Muscle of leg (tissue), 11 donors: ENCODE measurements around the gene TIGD3. TPM values are rescaled to one million over a fixed set of nuclear protein-coding genes. Genes with fewer than 3 reads are reported as not detected.
A peak's percentile ranks its signal among the peaks of the same experiment; 100 is the strongest.

ENCODE experiments used
- DNase-seq: peaks from one replicate; pipeline ENCODE4 v3.0.0; 2013
- H3K27ac ChIP-seq: one replicate; pipeline ENCODE4 v1.5.1; 2013; ENCODE audit warnings: mild to moderate bottlenecking, low read length, control low read depth
- H3K27me3 ChIP-seq: one replicate; pipeline ENCODE4 v1.6.1; 2013; ENCODE audit warnings: low read length; ENCODE audit not compliant: control insufficient read depth, insufficient read depth
- H3K36me3 ChIP-seq: one replicate; pipeline ENCODE4 v1.6.1; 2013; ENCODE audit warnings: low read length; ENCODE audit not compliant: control insufficient read depth, insufficient read depth
- H3K4me1 ChIP-seq: one replicate; pipeline ENCODE4 v1.6.1; 2013; ENCODE audit warnings: low read length; ENCODE audit not compliant: control insufficient read depth, insufficient read depth
- H3K4me3 ChIP-seq: one replicate; pipeline ENCODE4 v1.5.1; 2013; ENCODE audit warnings: low read length, control low read depth
- H3K9me3 ChIP-seq: replicated peaks from 2 replicates; pipeline ENCODE4 v1.6.1; 2013; ENCODE audit warnings: low read depth, low read length; ENCODE audit not compliant: control insufficient read depth
- WGBS: methylation state at CpG from one replicate; pipeline ENCODE4 v1.1.5; 2013; ENCODE audit warnings: missing lambda C conversion rate; ENCODE audit not compliant: insufficient coverage; 5-methylcytosine and 5-hydroxymethylcytosine counted together
- polyA plus RNA-seq, 8 donors: library from polyadenylated mRNA; unstranded; fragments of 120-200 nt; gene quantifications; one replicate each; pipeline versions ENCODE4 v1.2.1 to v1.2.3, GENCODE V29; 2013; ENCODE audit warnings: inconsistent platforms in 1 of 8, low replicate concordance in 1 of 8; ENCODE audit not compliant: insufficient read length in 8 of 8, insufficient read depth in 1 of 8
- total RNA-seq: library from RNA; stranded (reverse); fragments of 120-200 nt; gene quantifications from one replicate; pipeline ENCODE4 v1.2.4, GENCODE V29; 2013

TIGD3 gene
- total and polyA plus RNA-seq, 9 donors = 0.12 to 0.32 (median 0.21) TPM

DNA sequence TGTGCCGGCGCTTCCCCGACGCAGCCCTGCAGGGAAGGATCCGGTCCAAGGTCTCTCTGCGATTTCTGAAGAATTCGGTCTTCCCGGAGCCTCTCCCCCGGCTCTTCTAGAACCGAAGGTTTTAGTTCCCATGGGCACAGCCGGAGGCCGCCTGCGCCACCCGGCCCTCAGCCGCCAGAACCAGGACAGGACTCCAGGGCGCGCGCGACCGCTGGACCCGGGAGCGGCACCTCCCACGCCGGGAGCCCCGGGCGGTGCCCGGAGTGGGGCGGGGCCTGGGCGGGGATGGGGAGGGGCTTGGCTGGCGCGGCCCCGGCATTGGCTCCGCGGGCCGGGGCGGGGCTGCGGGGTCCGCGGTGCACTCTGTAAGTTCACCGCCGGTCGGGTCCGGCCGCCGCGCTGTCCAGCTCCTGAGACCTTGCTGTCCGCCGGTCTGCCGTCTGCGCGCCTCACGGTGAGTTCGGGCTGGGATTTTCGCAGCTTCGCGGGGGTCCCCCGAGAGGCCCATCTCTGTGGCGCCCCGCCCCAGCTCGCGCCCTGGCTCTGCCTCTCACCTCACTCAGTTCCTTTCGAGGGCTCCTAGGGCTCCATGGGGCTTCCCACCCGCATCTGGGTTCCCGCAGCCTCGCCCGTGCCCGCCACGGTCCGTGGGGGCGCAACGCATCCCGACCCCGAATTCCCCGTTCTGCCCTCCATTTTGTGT, 39.9 kb upstream of the TIGD3 start, which contains the start of gene CDC42EP2:
CDC42EP2 (plus strand) TSS at position 366 of the 703 bp plus-strand sequence. CDS start 6,033 bp downstream, outside the sequence.
- Histone ChIP-seq H3K4me1 (peaks cover 74% of the 10 kb centered on the region), H3K36me3 (peaks cover 12% of the 10 kb centered on the region), H3K27ac (peak within 1 kb of the TSS; percentile 96), H3K27me3 (no peaks in the 10 kb centered on the region), H3K4me3 (peak within 1 kb of the TSS; percentile 98), H3K9me3 (no peaks in the 10 kb centered on the region)
- DNase-seq = peak; percentile 94
- under 1% methylated on average over 74 of the region's 74 CpGs for WGBS

- peaks cover 18% of the 10 kb centered on the region for H3K36me3 ChIP-seq
- no peaks in the 10 kb centered on the region for H3K9me3 ChIP-seq
- H3K27ac ChIP-seq = peak overlapping the region; percentile 96
- H3K4me3 ChIP-seq = peak overlapping the region; percentile 98
- peaks cover 71% of the 10 kb centered on the region for H3K4me1 ChIP-seq
- 1% methylated on average over 46 of the region's 59 CpGs for WGBS
- DNase-seq = peak; percentile 90
- no peaks in the 10 kb centered on the region for H3K27me3 ChIP-seq
These were observed 39.2 kb upstream of the TIGD3 start for GRCh38 chr11:65315204-65315865.

DNA sequence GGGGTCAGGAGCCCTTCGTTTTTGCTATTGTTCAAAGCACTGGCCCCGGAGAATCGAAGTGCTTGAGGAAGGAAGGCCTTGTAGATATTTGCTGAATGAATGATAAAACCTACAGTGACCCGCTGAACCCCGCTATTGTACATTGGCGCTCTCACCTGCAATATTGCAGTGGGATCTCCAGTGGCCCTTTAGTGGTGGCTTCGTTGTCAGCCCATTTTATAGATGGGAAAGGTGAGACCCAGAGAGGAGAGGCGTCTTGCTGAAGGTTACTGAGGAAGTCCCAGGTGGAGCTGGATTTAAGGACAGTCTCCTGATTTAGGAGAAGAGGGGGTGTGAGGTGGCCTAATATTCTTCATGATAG, 38.7 kb upstream of the TIGD3 start:
- Histone ChIP-seq H3K9me3 (no peaks in the 10 kb centered on the region), H3K36me3 (peaks cover 23% of the 10 kb centered on the region), H3K27ac (peak overlapping the region; percentile 96), H3K27me3 (no peaks in the 10 kb centered on the region), H3K4me1 (peaks cover 69% of the 10 kb centered on the region), H3K4me3 (peak overlapping the region; percentile 98)
- DNase-seq = no peak
- WGBS = 9% methylated on average over 8 of the region's 8 CpGs

DNA sequence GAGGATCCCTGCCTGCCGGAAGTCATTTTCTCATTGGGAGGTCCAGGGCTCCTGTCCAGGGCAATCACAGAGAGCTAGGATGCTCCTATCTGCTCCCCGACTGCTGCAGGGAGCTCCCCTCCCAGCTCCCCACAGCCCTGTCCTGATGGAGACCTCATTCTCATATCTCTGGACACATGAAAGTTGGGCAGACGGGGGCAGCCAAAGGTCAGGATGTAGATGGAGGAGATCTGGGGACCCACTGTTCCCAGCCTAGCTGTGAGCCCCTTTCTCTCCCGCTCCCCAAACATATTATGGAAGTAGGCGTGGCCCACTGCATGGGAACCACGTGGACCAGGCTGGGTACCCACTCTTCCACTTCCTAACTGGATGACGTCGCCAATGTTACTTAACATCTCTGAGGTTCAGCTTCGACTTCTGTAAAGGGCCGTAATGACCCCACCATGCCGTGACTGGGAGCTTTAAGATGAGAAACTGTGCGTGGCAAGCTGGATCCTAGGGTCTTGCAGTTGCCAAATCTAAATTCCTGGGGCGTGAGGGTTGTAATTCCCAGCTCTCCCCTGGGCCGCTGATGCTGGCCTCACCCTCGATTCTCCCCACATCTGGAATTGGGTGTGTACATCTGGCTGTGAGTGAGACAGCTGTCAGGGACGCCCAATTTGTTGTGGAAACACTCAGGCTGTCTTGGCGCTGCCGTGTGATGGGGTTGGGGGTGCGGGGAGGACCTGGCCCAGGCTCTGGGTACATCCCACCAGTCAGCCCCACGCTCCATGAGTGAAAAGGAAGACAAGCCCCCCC, 38.1 kb upstream of the TIGD3 start:
- Histone ChIP-seq H3K27me3 (no peaks in the 10 kb centered on the region), H3K4me1 (peaks cover 69% of the 10 kb centered on the region), H3K27ac (peak overlapping the region; percentile 96), H3K4me3 (peak overlapping the region; percentile 98), H3K36me3 (peaks cover 28% of the 10 kb centered on the region), H3K9me3 (no peaks in the 10 kb centered on the region)
- 3% methylated on average over 5 of the region's 20 CpGs for WGBS
- DNase-seq = peak; percentile 97

GRCh38 chr11:65317025-65317786, 37.3 kb upstream of the TIGD3 start:
- H3K27me3 ChIP-seq = no peaks in the 10 kb centered on the region
- H3K4me3 ChIP-seq = peak overlapping the region; percentile 98
- peak overlapping the region; percentile 96 for H3K27ac ChIP-seq
- H3K36me3 ChIP-seq = peaks cover 36% of the 10 kb centered on the region
- no peaks in the 10 kb centered on the region for H3K9me3 ChIP-seq
- H3K4me1 ChIP-seq = peaks cover 71% of the 10 kb centered on the region
- peak; percentile 96 for DNase-seq
- 0% methylated on average over 2 of the region's 13 CpGs for WGBS

DNA sequence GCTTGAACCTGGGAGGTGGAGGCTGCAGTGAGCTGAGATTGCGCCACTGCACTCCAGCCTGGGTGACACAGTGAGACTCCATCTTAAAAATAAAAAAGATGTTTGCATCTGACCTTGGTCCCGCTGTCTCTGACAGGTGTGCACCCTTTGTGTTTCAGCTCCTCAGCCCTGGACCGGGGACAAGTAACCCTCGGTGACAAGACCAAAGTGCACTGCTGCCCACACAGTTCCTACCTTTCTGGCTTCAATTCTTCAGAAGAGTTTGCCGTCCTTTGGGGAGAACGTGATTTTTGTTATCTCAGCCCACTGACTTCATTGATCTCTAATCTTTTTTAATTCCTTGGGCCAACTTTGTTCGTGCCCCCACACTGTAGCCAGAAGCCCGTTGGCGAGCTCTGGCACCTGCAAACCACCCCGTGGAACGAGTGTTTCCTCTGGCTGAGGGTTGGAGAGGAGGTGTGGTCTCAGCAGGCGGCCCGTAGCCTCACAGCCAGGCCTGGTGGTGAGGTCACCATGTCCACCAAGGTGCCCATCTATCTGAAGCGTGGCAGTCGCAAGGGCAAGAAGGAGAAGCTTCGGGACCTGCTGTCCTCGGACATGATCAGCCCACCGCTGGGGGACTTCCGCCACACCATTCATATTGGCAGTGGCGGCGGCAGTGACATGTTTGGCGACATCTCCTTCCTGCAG, 34.0 kb upstream of the TIGD3 start:
- Histone ChIP-seq H3K9me3 (no peaks in the 10 kb centered on the region), H3K27me3 (no peaks in the 10 kb centered on the region), H3K27ac (no peak overlapping the region), H3K4me1 (peaks cover 58% of the 10 kb centered on the region), H3K36me3 (peaks cover 42% of the 10 kb centered on the region), H3K4me3 (no peak overlapping the region)
- 82% methylated on average over 22 of the region's 22 CpGs for WGBS
- no peak for DNase-seq

DNA sequence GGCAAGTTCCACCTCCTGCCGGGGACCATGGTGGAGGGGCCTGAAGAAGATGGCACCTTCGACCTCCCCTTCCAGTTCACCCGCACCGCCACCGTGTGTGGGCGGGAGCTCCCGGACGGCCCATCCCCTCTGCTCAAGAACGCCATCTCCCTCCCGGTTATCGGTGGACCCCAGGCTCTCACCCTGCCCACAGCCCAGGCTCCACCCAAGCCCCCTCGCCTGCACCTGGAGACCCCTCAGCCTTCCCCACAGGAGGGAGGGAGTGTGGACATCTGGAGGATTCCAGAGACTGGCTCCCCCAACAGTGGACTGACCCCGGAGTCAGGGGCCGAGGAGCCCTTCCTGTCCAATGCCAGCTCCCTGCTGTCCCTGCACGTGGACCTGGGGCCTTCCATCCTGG, 33.5 kb upstream of the TIGD3 start:
- H3K27ac ChIP-seq = no peak overlapping the region
- 68% methylated on average over 8 of the region's 15 CpGs for WGBS
- no peak for DNase-seq
- H3K27me3 ChIP-seq = no peaks in the 10 kb centered on the region
- H3K4me3 ChIP-seq = no peak overlapping the region
- no peaks in the 10 kb centered on the region for H3K9me3 ChIP-seq
- peaks cover 54% of the 10 kb centered on the region for H3K4me1 ChIP-seq
- H3K36me3 ChIP-seq = peaks cover 42% of the 10 kb centered on the region

- Histone ChIP-seq H3K27ac (peak overlapping the region; percentile 60), H3K4me3 (no peak overlapping the region), H3K36me3 (peaks cover 42% of the 10 kb centered on the region), H3K4me1 (peaks cover 45% of the 10 kb centered on the region), H3K9me3 (no peaks in the 10 kb centered on the region), H3K27me3 (no peaks in the 10 kb centered on the region)
- DNase-seq = peak; percentile 87
- WGBS = 37% methylated on average over 13 of the region's 13 CpGs
These were observed 32.6 kb upstream of the TIGD3 start for GRCh38 chr11:65321828-65322485.

GRCh38 chr11:65323813-65324212, 30.7 kb upstream of the TIGD3 start:
- Histone ChIP-seq H3K27me3 (no peaks in the 10 kb centered on the region), H3K4me3 (no peak overlapping the region), H3K36me3 (peaks cover 38% of the 10 kb centered on the region), H3K9me3 (no peaks in the 10 kb centered on the region), H3K4me1 (peaks cover 33% of the 10 kb centered on the region), H3K27ac (no peak overlapping the region)
- no peak for DNase-seq
- WGBS = 72% methylated on average over 8 of the region's 12 CpGs
